GM12878 (cell line): Measurements from ENCODE around the gene DBN1. TPM values are rescaled to one million over a fixed set of nuclear protein-coding genes. Genes with fewer than 3 reads are reported as not detected.

ENCODE experiments used
- ATAC-seq: fragments of 200-7000 bp; cut with Tn5 transposase; 3 replicates; pipeline ENCODE4 v1.9.1; 2020; ENCODE audit warnings: mild to moderate bottlenecking, moderate library complexity
- BruUV-seq: library from RNA; stranded (reverse); fragments of 400-500 nt; replicated peaks from 2 replicates; lab custom pipeline; 2021; lab: Mats Ljungman, UMichigan
- CTCF ChIA-PET: fragments of 300-600 bp; sonication (Branson Sonifier 250); formaldehyde crosslinking; extraction: SDS; loops from one replicate; lab custom pipeline; 2021; ENCODE audit warnings: inconsistent platforms; lab: Yijun Ruan, JAX
- POLR2A ChIA-PET: fragments of 350-600 bp; formaldehyde crosslinking; extraction: SDS; loops from one replicate; lab custom pipeline; 2021; ENCODE audit warnings: inconsistent platforms; lab: Charles Lee
- RAD21 ChIA-PET: fragments of 300-600 bp; sonication (Branson Sonifier 250); formaldehyde crosslinking; loops from one replicate; lab custom pipeline; 2023; ENCODE audit warnings: antibody characterized with exemption; ENCODE audit not compliant: unreplicated experiment; lab: Charles Lee
- SMC1A ChIA-PET: fragments of 300-600 bp; sonication (Branson Sonifier 250); formaldehyde crosslinking; loops from one replicate; lab custom pipeline; 2023; ENCODE audit not compliant: unreplicated experiment, uncharacterized antibody; lab: Charles Lee
- DNase-seq: peaks from one replicate; pipeline ENCODE4 v3.0.0-alpha.2; 2011; ENCODE audit warnings: low read depth, low spot score
- FAIRE-seq: peaks from 3 replicates; lab custom pipeline; 2011; peaks lifted over from hg19 to GRCh38; lab: Jason Lieb, UNC
- H2AFZ ChIP-seq: 2 replicates; pipeline ENCODE4 v1.6.0; 2011; ENCODE audit warnings: low read depth, low read length, control low read depth; ENCODE audit not compliant: control insufficient read depth
- H3K27ac ChIP-seq: 2 replicates; pipeline ENCODE4 v1.5.1; 2011; ENCODE audit warnings: control low read depth; ENCODE audit not compliant: control insufficient read depth, insufficient read depth
- H3K27me3 ChIP-seq, 2 experiments: replicated peaks in 1 of 2; 2 replicates each; pipeline versions ENCODE4 v1.6.0 to v1.6.1; 2011; ENCODE audit warnings: low read length in 1 of 2; ENCODE audit not compliant: control insufficient read depth in 2 of 2, insufficient read depth in 2 of 2
- H3K36me3 ChIP-seq, 2 experiments: 2 replicates each; pipeline ENCODE4 v1.5.1; 2011; ENCODE audit warnings: low read length in 1 of 2; ENCODE audit not compliant: control insufficient read depth in 2 of 2, insufficient read depth in 2 of 2
- H3K4me1 ChIP-seq: 2 replicates; pipeline ENCODE4 v1.6.1; 2011; ENCODE audit warnings: mild to moderate bottlenecking, low read length, moderate library complexity, mixed read lengths; ENCODE audit not compliant: control insufficient read depth, insufficient read depth
- H3K4me2 ChIP-seq: 2 replicates; pipeline ENCODE4 v1.6.0; 2011; ENCODE audit warnings: control low read depth; ENCODE audit not compliant: control insufficient read depth, insufficient read depth
- H3K4me3 ChIP-seq: fragments of 200-600 bp; sonication (generic); 2 replicates; pipeline ENCODE4 v1.5.1; 2016
- H3K79me2 ChIP-seq: 2 replicates; pipeline ENCODE4 v1.6.0; 2011; ENCODE audit warnings: low read length; ENCODE audit not compliant: control insufficient read depth, insufficient read depth
- H3K9ac ChIP-seq: 2 replicates; pipeline ENCODE4 v1.8.0; 2011; ENCODE audit warnings: low read length, control low read depth, mixed read lengths; ENCODE audit not compliant: control insufficient read depth, insufficient read depth
- H3K9me3 ChIP-seq: replicated peaks from 3 replicates; pipeline ENCODE4 v1.5.1; 2011; ENCODE audit warnings: mild to moderate bottlenecking, low read length; ENCODE audit not compliant: control insufficient read depth, insufficient read depth
- H4K20me1 ChIP-seq: 2 replicates; pipeline ENCODE4 v1.6.0; 2011; ENCODE audit not compliant: control insufficient read depth, insufficient read depth
- EED ChIP-seq: sonication (generic); IDR thresholded peaks from 2 replicates; pipeline ENCODE4 v1.6.1; 2016; ENCODE audit warnings: antibody characterized with exemption, low read depth
- HDAC2 ChIP-seq: fragments of 200-600 bp; sonication (generic); IDR thresholded peaks from 2 replicates; pipeline ENCODE4 v1.6.1; 2017
- IKZF1 ChIP-seq: fragments of 450-650 bp; conservative IDR thresholded peaks from 2 replicates; pipeline ENCODE4 v1.6.1; 2017; ENCODE audit warnings: antibody characterized with exemption, mild to moderate bottlenecking
- IKZF2 ChIP-seq, 2 experiments: fragments of 450-650 bp; IDR thresholded peaks; 2 replicates each; pipeline ENCODE4 v1.6.1; 2017; ENCODE audit warnings: mild to moderate bottlenecking in 2 of 2, moderate library complexity in 2 of 2
- LARP7 ChIP-seq: fragments of 450-650 bp; IDR thresholded peaks from 2 replicates; pipeline ENCODE4 v1.6.1; 2017; ENCODE audit warnings: mild to moderate bottlenecking
- NFYA ChIP-seq: IDR thresholded peaks from 2 replicates; pipeline ENCODE4 v1.6.1; 2011; ENCODE audit warnings: low read depth, mild to moderate bottlenecking, low read length, improper control_type of control experiment, borderline replicate concordance
- RELA ChIP-seq: fragments of 450-650 bp; IDR thresholded peaks from 2 replicates; pipeline ENCODE4 v1.8.0; 2014; ENCODE audit warnings: borderline replicate concordance; ENCODE audit not compliant: partially characterized antibody
- RUNX3 ChIP-seq: IDR thresholded peaks from 2 replicates; pipeline ENCODE4 v1.6.1; 2012; ENCODE audit warnings: low read length, inconsistent platforms
- SPI1 ChIP-seq: IDR thresholded peaks from 2 replicates; pipeline ENCODE4 v1.6.1; 2011; ENCODE audit warnings: low read depth, mild to moderate bottlenecking, low read length, moderate library complexity, borderline replicate concordance; ENCODE audit not compliant: insufficient read depth
- SRF ChIP-seq, 2 experiments: IDR thresholded peaks; 2 replicates each; pipeline ENCODE4 v1.6.1; 2011; ENCODE audit warnings: low read depth in 2 of 2, low read length in 2 of 2, mild to moderate bottlenecking in 1 of 2, moderate library complexity in 1 of 2
- ZNF207 ChIP-seq: fragments of 450-650 bp; IDR thresholded peaks from 2 replicates; pipeline ENCODE4 v1.6.1; 2014; ENCODE audit warnings: antibody characterized with exemption, mild to moderate bottlenecking, borderline replicate concordance
- WGBS: methylation state at CpG from one replicate; pipeline ENCODE4 v1.1.6; 2016; ENCODE audit warnings: low lambda C conversion rate; ENCODE audit not compliant: insufficient replicate concordance, insufficient coverage; ENCODE audit errors: missing lambda C conversion rate; 5-methylcytosine and 5-hydroxymethylcytosine counted together
- in situ Hi-C: fragments of 300-500 bp; cut with MboI; formaldehyde crosslinking; loops from 9 replicates; pipeline ENCODE4 v1.14.3; 2018; ENCODE audit warnings: mixed read lengths
- intact Hi-C: fragments of 100-400 bp; cut with micrococcal nuclease; formaldehyde crosslinking; loops from one replicate; pipeline ENCODE4 v1.14.2; 2022; ENCODE audit not compliant: unreplicated experiment
- polyA plus RNA-seq, 11 experiments: library from polyadenylated mRNA; depleted of rRNA in 4 of 11; unstranded in 6 of 11; stranded (reverse) in 5 of 11; fragments of >200 nt; fragmentation: Nextera tagmentation in 4 of 11; fragmentation: Illumina TruSeq in 1 of 11; extraction: Ambion mirVana in 4 of 11; extraction: Trizol in 1 of 11; gene quantifications; 1 replicate in 1 of 11; 2 replicates in 10 of 11; pipeline versions ENCODE4 v1.2.1 to v1.2.3, GENCODE V29; 2011 to 2016; ENCODE audit warnings: inconsistent platforms in 2 of 11, missing spikeins in 2 of 11, low read depth in 1 of 11
- total RNA-seq, 4 experiments: library from RNA; depleted of rRNA in 3 of 4; stranded (reverse); fragments of >200 nt in 3 of 4; fragmentation: Illumina TruSeq in 1 of 4; extraction: Trizol in 1 of 4; gene quantifications; 2 replicates each; pipeline versions ENCODE4 v1.2.1 to v1.2.3, GENCODE V29; 2013 to 2021
- TF ChIP-seq, protein P1 (sequence below): IDR thresholded peaks from 2 replicates; pipeline ENCODE4 v1.6.1; 2011; ENCODE audit warnings: low read depth, mild to moderate bottlenecking, low read length, moderate library complexity, borderline replicate concordance; ENCODE audit errors: extremely low read depth

Gene DBN1
- total and polyA plus RNA-seq, 10 of the 15 experiments (the other 5 are each of a cell fraction or from before 2014, with no cell fraction given) = 0.18 to 81.0 (median 27.9) TPM

DNA sequence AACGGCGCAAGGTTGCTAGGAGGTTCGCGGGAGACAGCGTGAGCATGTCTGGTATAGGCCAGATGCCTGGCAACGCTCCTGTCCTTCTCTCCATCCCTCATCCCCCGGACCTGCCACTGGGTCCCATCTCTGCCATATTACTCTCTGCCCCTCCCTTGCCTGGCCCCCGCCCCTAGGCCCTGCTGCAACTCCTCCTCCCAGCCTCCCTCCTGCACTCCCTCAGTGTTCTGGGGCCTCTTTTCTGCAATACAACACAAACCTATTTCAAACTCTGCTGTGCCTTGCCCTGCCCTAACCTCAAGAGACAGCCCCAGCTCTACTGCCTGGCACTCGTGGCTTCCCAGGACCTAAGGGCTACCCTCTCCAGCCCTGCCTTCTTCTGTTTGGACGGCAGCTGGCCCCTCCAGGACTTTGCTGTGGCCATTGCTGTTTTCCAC, 8.9 kb upstream of the DBN1 start (continued):
- TF ChIP-seq SRF (IDR thresholded peaks at IDR 0.05; ENCODE audit: low read depth in 2 of 2, low read length in 2 of 2) = no peak

DNA sequence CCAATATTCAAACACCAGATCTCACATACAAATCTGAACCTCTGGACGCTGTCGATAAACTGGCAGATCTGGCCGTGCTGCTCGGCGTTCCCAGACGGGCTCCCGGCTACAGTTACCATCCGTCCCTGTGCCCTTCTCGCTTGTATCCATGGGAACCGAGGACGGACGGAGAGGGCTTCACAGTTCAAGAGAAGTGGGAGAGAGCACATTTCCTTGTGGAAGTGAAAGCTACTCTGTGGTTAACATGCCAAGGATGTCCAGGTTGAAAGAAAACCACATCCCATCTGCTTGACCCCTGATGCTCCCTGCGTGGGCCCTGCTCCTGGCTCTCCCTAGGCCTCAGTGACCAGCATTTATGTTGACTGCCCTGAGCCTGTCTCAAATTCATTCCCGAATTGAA, 6.3 kb upstream of the DBN1 start:
- no peak for DNase-seq
- Histone ChIP-seq H3K9me3 (no peaks in the 10 kb centered on the region), H3K4me2 (no peak overlapping the region; the same call in 1 of the 2 replicates), H3K79me2 (no peaks in the 10 kb centered on the region)
- BruUV-seq = no TSS peak
- RAD21 ChIA-PET = interaction anchor here (1.4 kb wide), 1 partner anchor 14 kb away, joined by 3 read pairs; no protein-coding TSS in a partner anchor
- TF ChIP-seq RUNX3 = peak; percentile 64
- peak; percentile 43; the same call in 1 of the 2 replicates for TF ChIP-seq IKZF1
- no peak for TF ChIP-seq ZNF207
- TF ChIP-seq LARP7 = no peak
- TF ChIP-seq IKZF2 (IDR thresholded peaks at IDR 0.05) = peak in 1 of 2 experiments; percentile 14; a peak in 1 of 4 replicates
- no peak for TF ChIP-seq HDAC2
- TF ChIP-seq NFYA = no peak
- 0 out of 2 replicates have a peak, but pooled peaks have one; percentile 26 for TF ChIP-seq EED
- no peak for TF ChIP-seq RELA
- TF ChIP-seq SPI1 = peak; percentile 33; the same call in 1 of the 2 replicates
- TF ChIP-seq, protein P1, sequence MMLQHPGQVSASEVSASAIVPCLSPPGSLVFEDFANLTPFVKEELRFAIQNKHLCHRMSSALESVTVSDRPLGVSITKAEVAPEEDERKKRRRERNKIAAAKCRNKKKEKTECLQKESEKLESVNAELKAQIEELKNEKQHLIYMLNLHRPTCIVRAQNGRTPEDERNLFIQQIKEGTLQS = no peak
- TF ChIP-seq, all 136 proteins: peak for 5
- peak; percentile 54 for FAIRE-seq
- Histone ChIP-seq H4K20me1 (no peaks in the 10 kb centered on the region), H3K4me1 (peaks cover 20% of the 10 kb centered on the region), H2AFZ (no peak overlapping the region), H3K36me3 (no peaks in the 10 kb centered on the region; a peak in 2 of 4 replicates), H3K27ac (no peak overlapping the region), H3K9ac (no peak overlapping the region), H3K27me3 (no peaks in the 10 kb centered on the region), H3K4me3 (no peak overlapping the region)
- in situ Hi-C loops (no loop called here), intact Hi-C loops (no loop called here)
- ChIA-PET POLR2A (interaction anchor here (0.6 to 1.2 kb wide), 3 partner anchors 36 to 967 kb away, joined by 3 to 4 read pairs (median 4); no protein-coding TSS in a partner anchor), SMC1A (interaction anchor here (1.1 to 1.2 kb wide), 2 partner anchors 21 to 31 kb away, joined by 3 to 4 read pairs; no protein-coding TSS in a partner anchor), CTCF (interaction anchor here (0.7 to 2.5 kb wide), 4 partner anchors 9 to 76 kb away, joined by 3 to 13 read pairs (median 4); no protein-coding TSS in a partner anchor)
- 83% methylated on average over 14 of the region's 14 CpGs for WGBS
- no peak for ATAC-seq
